Kasumi-1 (cell line): ENCODE data around the gene CFAP300.

ENCODE experiments used
- DNase-seq, 2 experiments: peaks; one replicate each; lab custom pipeline; 2025; lab: John Stamatoyannopoulos, UW

Gene CFAP300

DNA sequence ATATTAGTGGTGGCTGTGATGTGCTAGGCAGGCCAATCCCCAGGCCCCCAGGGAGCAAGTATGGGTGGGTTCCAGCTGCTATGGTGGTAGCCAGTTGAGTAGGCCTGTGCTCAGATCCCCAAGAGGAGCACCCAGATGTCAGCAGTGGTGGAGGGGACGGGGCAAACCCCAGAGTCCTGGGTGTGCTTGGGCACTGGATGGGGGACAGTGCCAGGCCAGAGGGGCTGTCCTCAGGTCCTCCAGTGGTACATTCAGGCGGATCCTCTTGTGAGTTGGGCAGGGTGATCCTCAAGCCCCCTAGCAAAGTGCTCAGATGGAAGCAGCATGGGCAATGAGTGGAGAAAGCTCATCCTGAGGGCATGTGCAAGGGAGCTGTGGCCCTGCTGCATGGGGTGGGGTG, 26.0 kb downstream of the CFAP300 start:
- no peak for DNase-seq

DNA sequence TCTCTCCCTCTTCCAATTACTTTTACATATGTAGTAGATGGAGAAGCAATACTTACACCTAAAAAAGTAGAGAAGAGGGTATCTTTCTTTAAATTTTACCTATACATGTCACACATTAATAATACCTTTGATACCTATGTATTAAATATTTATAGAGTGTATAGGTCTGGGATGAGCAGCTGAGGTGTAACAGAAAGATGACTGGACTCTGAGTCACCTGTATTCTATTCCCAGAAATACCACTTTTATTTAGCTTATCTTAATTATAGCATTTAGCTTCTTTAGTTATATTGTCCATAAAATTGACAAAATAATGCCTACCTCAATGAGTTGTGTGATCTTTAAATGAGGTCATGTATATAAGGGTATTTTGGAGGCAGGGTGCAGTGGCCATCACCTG, 32.4 kb downstream of the CFAP300 start:
- no peak for DNase-seq

DNA sequence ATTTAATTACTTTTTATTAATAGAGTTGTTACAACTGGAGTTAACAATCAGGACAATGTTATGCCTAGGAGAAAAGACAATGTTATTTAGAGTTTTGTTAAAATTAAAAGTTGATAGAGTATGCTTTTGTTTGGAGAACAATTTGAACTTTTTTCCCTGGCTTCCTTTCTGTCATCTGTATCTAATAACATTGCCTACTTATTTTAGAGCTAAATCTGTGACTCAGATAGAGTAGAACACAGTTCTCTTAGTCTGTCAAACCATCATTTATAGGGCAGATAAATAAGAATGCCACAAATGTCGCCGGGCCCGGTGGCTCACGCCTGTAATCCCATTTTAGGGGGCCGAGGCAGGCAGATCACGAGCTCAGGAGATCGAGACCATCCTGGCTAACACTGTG, 34.1 kb downstream of the CFAP300 start:
- DNase-seq: no peak

GRCh38 chr11:102085864-102086551, 38.8 kb downstream of the CFAP300 start:
- no peak for DNase-seq

DNA sequence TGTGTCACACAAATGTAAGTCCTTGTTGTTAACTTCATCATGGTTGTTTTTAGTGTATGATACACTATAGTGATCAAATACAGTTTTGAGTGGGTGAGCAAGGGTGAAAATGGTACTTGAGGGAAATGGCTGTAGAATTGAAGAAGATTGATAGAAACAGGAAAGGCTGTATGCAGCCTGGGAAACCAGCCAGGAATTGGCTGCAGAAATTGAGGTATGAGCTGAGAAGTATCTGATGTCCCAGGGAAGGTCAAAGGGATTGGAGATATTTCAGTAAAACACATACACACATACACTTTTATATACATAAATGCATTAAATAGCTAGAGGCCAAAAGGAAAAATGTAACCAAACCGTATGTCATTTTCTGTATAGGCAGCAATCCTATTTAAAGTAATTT, 49.9 kb downstream of the CFAP300 start:
- no peak for DNase-seq

DNA sequence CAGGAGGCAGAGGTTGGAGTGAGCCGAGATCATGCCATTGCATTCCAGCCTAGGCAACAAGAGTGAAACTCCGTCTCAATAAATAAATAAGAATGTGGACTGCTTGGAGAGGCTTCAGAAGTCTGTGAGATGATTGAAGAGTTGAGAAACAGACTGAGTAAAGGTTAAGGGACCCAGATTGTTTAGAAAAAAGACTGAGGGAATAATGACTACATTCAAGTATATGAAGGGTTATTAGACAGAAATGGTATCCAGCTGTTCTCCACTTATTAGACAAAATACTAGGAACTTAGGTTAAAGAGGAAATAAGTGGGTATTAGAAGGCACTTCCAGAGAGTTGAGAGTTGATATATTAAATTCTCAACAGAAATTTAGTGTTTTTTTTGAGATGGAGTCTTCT, 52.5 kb downstream of the CFAP300 start:
- DNase-seq: no peak

- no peak for DNase-seq
Measured at GRCh38 chr11:102108734-102109440, 61.6 kb downstream of the CFAP300 start.

DNA sequence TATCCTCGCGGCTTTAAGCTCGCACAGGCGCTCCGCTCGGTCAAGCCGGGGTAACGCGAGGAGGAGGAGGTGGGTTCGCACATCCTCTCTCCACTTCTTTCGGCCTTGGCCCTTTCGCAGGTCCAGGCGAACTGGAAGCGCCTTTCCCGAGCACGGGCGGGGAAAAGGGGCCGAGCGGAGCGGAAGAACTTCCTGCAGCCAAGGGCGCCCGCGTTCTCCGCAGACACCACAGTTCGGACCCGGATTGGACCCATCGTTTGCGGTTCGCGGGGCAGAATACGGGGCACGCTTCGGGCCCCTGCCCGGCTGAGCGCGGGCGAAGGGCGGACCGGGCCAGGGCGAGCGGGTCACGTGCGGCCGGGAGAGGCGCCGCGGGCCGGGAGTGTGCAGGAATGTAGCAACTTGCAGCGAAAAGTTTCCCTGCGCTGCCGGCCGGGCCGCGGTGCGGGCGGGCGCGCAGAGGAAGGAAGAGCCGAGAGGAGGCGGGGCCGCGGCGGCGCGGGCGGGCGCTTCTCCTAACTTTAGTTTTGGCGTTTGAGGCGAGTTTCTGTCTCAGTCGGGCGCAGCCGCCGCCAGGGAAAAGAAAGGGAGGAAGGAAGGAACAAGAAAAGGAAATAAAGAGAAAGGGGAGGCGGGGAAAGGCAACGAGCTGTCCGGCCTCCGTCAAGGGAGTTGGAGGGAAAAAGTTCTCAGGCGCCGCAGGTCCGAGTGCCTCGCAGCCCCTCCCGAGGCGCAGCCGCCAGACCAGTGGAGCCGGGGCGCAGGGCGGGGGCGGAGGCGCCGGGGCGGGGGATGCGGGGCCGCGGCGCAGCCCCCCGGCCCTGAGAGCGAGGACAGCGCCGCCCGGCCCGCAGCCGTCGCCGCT, 62.9 kb downstream of the CFAP300 start, which contains the start of gene YAP1:
Gene YAP1, plus strand, starts transcription at position 552 of the 865 bp plus-strand sequence. CDS start 402 bp downstream, outside the sequence.
- DNase-seq: peak; percentile 42 to 58

DNA sequence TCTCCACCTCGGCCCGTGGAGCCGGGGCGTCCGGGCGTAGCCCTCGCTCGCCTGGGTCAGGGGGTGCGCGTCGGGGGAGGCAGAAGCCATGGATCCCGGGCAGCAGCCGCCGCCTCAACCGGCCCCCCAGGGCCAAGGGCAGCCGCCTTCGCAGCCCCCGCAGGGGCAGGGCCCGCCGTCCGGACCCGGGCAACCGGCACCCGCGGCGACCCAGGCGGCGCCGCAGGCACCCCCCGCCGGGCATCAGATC, 63.4 kb downstream of the CFAP300 start:
- DNase-seq: no peak

DNA sequence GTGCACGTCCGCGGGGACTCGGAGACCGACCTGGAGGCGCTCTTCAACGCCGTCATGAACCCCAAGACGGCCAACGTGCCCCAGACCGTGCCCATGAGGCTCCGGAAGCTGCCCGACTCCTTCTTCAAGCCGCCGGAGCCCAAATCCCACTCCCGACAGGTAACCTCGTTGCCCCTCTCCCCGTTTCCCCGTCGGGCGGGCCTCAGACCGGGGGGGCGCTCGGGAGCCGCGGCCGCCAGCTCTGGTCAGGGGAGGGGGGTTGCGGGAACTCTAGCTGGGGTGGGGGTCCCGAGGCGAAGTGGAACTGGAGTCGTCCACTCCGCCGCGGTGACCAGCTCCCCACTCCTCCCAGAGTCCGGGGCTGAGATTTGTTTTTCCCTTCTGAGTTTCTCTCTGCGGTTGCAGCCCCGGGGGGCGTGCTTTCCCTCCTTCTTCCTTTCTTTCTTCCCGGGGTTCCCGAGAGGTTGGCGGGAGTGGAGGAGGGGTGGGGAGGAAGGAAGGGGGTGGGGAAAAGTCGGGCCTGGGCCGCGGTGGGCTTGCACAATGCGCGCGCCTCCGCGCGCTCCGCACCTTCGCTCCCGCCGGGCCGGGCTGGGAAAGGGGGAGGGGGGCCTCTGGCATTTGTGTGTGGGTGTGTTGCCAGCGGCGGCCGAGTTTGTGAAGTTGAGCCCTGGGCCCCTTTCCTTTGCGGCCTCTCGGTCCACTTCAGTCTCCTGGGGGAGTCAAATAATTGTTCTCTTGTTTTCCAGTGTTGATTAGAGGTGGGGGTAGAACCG, 64.0 kb downstream of the CFAP300 start:
- no peak for DNase-seq

DNA sequence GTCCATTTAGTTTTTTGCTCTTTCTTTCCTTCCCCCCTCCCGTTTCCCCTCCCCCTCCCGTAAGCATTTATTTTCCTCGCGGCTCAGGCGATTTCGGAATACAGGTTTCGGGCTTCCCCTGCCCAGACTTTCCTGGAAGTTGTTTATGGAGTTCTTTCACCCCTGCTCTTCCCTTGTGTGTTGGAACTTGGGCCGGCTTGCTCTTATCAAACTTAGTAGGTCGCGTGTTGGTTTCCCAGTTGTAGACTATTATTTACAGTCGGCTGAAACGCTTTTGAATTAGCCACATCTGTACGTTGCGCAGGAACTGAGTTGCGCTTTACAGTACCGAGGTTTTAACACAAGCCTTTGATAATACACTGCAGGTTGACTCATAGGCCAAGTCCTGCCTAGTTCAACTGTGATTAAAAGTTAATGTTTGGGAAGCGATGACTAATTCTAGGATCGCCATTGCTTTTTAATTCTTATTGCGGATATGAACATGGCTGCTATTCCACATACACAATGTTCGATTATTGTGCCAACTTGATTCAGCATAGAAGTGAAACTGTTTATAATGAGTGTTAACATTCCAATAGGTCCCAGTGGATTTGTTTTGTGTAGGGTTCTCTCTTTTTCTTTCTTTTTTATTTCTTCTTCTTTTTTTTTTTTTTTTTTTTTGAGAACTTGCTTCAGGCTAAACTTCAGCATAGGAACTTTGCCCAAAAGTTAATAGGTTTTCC, 64.7 kb downstream of the CFAP300 start:
- DNase-seq: no peak

GRCh38 chr11:102112509-102112821, 65.2 kb downstream of the CFAP300 start:
- DNase-seq: no peak

- DNase-seq: no peak
Measured at GRCh38 chr11:102114032-102114431, 66.8 kb downstream of the CFAP300 start.

DNA sequence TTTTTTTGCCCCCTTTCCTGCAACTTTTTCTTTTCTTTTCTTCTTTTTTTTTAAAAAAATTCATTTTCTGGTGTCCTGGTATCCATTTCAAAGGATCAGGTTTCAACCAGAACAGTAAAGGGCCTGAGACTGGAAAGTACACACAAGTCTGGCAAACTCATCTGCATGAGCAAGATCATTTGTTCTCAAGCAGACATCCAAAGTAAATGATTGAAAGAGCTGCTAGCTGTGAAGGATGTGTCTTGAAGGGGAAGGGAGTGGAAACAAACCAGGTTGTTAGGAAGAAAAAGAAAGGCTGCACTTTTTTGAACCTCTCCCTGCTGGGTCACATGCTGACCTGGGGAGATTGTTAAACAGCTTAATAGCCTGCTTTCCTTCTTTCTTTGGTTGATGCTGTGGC, 68.3 kb downstream of the CFAP300 start:
- DNase-seq: no peak

- DNase-seq: no peak
Measured at GRCh38 chr11:102116453-102117205, 69.4 kb downstream of the CFAP300 start.

DNA sequence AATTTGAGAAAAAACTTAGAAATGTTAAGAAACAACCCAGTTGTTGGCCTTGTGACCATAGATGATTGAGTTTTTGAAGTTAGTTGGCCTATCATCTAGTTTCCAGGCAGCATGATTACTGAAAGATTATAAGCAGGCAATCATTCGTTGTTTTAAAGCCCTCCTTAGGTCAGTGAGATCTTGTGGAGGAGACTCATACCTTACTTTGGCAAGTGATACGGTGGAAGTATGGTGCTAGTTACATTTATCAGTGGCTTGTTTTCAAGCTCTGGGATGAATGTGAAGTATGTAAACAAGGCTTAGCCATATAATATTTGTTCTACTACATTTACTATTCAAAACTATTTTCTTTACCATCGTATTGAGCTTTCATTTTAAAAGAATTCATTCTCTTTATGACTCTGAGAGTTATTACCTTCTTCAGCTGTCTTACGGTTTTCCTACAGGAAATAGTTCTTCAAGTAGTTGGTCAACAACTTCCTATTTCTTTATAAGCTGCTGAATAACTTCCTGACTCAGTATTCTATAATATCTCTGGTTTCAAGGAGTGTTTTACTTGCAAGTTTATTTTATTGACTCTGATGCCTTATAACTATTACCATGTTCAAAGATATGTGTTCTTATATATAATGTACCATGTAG, 70.4 kb downstream of the CFAP300 start:
- DNase-seq: peak in 1 of 2 experiments; percentile 15

DNA sequence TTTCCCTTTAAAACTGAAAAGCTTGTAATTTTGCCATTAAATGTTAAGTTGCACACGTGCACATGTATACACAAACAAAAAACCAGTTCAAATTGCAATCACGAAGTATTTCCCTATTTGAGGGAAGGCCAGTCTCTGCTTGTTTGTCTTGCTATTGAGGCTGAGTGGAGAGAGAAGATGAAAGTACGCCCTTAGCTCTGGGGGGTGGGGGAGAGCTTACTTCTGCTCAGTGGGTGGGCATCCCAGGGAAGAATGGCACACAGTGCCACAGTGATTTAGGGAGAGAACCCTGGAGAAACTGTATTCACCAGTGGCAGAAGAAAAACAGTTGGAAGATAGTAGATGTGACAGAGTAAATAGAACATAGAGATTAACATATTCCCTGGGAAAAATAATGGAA, 71.7 kb downstream of the CFAP300 start:
- no peak for DNase-seq

DNA sequence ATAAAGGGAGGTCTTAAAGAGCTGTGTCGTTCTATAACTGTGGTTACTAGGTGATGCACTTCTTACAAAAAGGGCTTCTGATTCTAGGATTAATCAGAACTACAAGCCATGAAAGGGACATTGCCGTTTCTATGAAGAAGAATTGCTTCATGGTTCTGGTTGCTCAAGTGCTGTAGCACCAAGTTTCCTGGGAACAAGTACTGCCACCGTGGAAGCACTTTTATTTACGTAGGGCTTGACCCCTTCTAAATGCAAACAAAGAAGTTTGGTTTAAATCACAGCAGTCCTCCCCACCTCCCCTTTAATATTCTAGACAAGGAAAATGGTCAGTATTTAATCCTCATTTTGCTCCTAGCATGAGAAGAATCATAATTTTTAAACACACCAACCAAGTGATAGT, 72.8 kb downstream of the CFAP300 start:
- DNase-seq: no peak

DNA sequence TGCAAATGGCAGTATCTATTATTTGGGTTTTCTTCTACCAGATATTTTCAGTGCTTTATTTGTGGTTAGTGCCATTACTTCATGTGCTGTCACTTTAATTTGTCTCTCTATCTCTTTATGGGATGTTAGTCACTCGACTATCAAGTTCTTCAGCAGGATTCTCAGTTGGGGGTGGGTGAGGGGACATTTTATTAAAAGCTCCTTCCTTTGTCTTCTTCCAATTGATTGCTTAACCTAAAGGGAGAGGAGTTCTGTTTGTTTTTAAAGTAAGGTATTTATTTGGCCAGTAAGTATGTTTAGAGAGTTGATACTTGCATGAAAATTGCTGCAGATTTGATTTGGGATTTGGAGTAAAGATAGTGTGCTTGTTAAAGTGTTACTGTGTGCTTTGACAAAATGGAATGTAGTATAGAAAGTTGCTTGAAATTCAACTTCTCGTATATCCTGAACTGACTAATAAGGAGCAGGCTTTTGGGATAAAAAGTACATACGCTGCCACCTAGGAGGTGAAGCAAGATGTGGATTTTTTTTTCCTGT, 73.3 kb downstream of the CFAP300 start:
- no peak for DNase-seq

- no peak for DNase-seq
Measured at GRCh38 chr11:102121329-102121728, 74.1 kb downstream of the CFAP300 start.
